ENCODE measurements around the gene SETBP1. TPM values are rescaled to one million over a fixed set of nuclear protein-coding genes. Genes with fewer than 3 reads are reported as not detected.
A peak's percentile ranks its signal among the peaks of the same experiment; 100 is the strongest.

Gene SETBP1
- total and polyA plus RNA-seq, 5 donors: 2.0 to 24.1 (median 16.4) TPM

DNA sequence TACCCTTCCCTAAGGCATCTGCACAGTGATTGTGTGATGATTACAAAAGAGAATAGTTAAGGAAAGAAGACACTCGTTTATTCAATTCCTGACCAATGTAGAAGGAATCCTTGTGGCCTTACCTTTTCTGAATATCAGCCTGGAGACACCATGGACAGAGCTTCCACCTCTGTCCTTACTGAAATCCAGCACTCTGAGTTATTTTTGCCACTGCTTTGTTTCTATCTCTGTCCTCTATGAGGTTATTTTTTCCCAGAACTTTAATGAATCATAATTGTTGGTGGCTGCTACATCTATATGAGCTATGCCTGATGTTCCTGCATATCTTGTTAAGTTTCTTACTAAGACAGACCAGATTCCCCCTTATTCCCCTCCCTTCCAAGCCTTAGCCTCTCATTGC, 275.1 kb downstream of the SETBP1 start:
- intact Hi-C loops (cut with DNase I): no loop called here
- ATAC-seq: no peak
- Histone ChIP-seq H3K4me3 (ENCODE audit: low read length) (no peak overlapping the region), H3K4me1 (ENCODE audit: control insufficient read depth, insufficient read depth, low read length) (peaks cover 2% of the 10 kb centered on the region), H3K27ac (ENCODE audit: low read length) (no peak overlapping the region), H3K9me3 (ENCODE audit: control insufficient read depth, low read length) (no peaks in the 10 kb centered on the region), H3K27me3 (ENCODE audit: control insufficient read depth, insufficient read depth) (no peaks in the 10 kb centered on the region)
- DNase-seq: no peak
- 49% methylated on average over 1 of the region's 1 CpG for WGBS

DNA sequence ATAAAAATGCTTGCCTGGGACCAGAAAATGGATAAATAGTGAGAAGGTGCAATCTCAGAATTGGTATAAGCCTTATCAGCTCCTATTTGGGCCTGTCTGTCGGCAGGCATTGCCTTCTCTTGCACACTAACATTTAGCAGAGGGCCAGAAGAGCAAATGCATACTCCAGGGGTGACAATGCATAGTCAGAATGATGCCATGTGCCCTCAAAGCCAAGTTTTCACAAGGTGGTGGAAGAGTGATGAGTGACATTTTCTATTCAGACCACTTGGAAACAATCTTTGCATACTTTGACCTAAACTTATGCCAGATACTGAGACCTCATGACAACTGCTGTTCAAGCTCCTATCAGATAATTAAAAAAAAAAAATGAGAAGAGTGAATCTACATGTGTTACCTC, 276.3 kb downstream of the SETBP1 start:
- H3K4me1 ChIP-seq (ENCODE audit: control insufficient read depth, insufficient read depth, low read length): peaks cover 2% of the 10 kb centered on the region
- H3K4me3 ChIP-seq (ENCODE audit: low read length): no peak overlapping the region
- ATAC-seq: peak; percentile 55 to 70
- intact Hi-C loops (cut with DNase I): no loop called here
- no peak overlapping the region for H3K27ac ChIP-seq (ENCODE audit: low read length)
- DNase-seq: no peak
- no peaks in the 10 kb centered on the region for H3K27me3 ChIP-seq (ENCODE audit: control insufficient read depth, insufficient read depth)
- H3K9me3 ChIP-seq (ENCODE audit: control insufficient read depth, low read length): no peaks in the 10 kb centered on the region
- WGBS: 57% methylated on average over 1 of the region's 1 CpG

DNA sequence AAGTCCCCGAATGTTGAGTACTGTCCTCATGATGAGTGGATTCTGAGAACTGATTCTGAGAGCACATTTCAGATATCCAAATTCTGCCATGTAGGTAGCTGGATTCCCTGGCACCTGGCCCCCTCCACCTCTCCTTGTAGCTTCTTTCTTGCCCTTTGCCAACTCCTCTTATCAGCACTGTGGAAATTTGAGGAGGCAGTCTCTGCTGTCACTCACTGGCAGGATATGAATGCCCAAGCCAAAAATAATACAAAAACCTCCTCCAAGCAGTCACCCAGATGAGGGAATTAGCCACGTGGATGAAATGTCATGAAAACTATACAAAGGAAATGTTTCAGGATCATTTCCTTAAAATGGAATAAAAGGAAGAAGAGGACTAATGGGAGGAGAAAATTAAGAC, 276.8 kb downstream of the SETBP1 start:
- Histone ChIP-seq H3K27ac (ENCODE audit: low read length) (no peak overlapping the region), H3K9me3 (ENCODE audit: control insufficient read depth, low read length) (no peaks in the 10 kb centered on the region), H3K4me3 (ENCODE audit: low read length) (no peak overlapping the region), H3K27me3 (ENCODE audit: control insufficient read depth, insufficient read depth) (no peaks in the 10 kb centered on the region), H3K4me1 (ENCODE audit: control insufficient read depth, insufficient read depth, low read length) (peaks cover 2% of the 10 kb centered on the region)
- DNase-seq: peak in 2 of 3 donors; percentile 48 to 49
- ATAC-seq: peak; percentile 73 to 82
- WGBS: 41% methylated on average over 2 of the region's 2 CpGs
- intact Hi-C loops (cut with DNase I): no loop called here

DNA sequence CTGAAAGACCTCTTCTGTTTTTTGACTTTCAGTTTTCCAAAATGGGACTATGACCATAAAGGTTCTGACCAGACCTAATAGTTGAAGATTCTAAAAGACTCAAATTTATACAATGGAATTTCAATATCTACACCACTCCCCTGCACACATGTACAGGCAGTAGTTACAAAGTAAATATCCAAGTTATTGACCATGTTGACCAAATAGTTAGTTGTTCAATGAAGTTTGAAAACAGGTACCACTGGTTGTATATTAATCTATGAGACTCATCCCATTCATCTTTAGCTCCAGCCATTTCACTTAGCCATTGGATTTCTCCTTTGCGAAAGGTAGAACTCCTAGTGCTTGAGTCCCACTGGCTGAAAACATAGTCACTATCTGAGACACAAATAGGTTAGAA, 277.4 kb downstream of the SETBP1 start:
- DNase-seq: no peak
- no peak for ATAC-seq
- Histone ChIP-seq H3K4me3 (ENCODE audit: low read length) (no peak overlapping the region), H3K27ac (ENCODE audit: low read length) (no peak overlapping the region), H3K9me3 (ENCODE audit: control insufficient read depth, low read length) (no peaks in the 10 kb centered on the region), H3K4me1 (ENCODE audit: control insufficient read depth, insufficient read depth, low read length) (peaks cover 2% of the 10 kb centered on the region), H3K27me3 (ENCODE audit: control insufficient read depth, insufficient read depth) (no peaks in the 10 kb centered on the region)
- WGBS: 99% methylated on average over 1 of the region's 1 CpG
- intact Hi-C loops (cut with DNase I): no loop called here

DNA sequence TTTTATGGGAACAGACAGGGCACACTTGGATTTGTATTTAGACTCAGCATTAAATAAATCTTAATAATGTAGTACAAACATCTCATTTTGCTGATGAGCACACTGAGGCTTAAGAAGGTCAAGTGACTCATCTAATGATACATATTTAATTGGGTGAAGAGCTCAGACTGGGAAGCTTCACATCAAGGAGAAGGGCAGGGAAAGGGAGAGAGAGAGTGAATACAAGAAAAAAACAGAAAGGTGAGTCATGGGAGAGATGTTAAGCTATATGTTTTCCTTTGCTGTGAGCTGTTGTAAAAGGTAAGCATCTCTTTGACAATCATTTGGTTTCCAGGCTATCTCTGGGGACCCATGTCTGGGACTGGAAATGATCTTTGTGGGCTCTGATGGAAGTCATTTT, 277.8 kb downstream of the SETBP1 start:
- H3K27me3 ChIP-seq (ENCODE audit: control insufficient read depth, insufficient read depth): no peaks in the 10 kb centered on the region

DNA sequence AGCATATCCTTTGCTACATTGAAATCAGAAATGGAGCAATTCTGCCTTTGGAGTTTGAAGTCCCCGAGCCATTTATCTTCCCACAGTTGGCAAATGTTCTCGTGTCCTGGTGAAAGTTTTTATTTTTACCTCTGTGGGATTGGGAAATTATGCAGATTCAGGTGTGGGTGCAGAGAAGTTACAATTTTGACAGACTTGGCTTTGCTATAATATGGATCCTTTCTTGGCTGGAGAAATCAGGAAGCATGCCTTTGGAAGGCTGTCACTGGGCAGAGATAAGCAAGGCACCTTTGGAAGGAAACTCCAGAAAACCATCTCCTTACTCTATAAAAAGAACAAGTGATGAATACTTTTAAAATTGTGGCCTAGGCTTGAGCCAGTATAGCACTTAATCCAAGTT, 278.3 kb downstream of the SETBP1 start:
- no peak overlapping the region for H3K27ac ChIP-seq (ENCODE audit: low read length)
- no peaks in the 10 kb centered on the region for H3K27me3 ChIP-seq (ENCODE audit: control insufficient read depth, insufficient read depth)
- no peaks in the 10 kb centered on the region for H3K9me3 ChIP-seq (ENCODE audit: control insufficient read depth, low read length)
- peaks cover 2% of the 10 kb centered on the region for H3K4me1 ChIP-seq (ENCODE audit: control insufficient read depth, insufficient read depth, low read length)
- no peak overlapping the region for H3K4me3 ChIP-seq (ENCODE audit: low read length)
- DNase-seq: no peak
- intact Hi-C loops (cut with DNase I): no loop called here
- ATAC-seq: no peak
- WGBS: 30% methylated on average over 2 of the region's 2 CpGs

More for the DNA sequence above, 277.8 kb downstream of the SETBP1 start:
- ATAC-seq: no peak
- peaks cover 2% of the 10 kb centered on the region for H3K4me1 ChIP-seq (ENCODE audit: control insufficient read depth, insufficient read depth, low read length)
- DNase-seq: no peak
- H3K27ac ChIP-seq (ENCODE audit: low read length): no peak overlapping the region
- H3K4me3 ChIP-seq (ENCODE audit: low read length): no peak overlapping the region
- no peaks in the 10 kb centered on the region for H3K9me3 ChIP-seq (ENCODE audit: control insufficient read depth, low read length)
- intact Hi-C loops (cut with DNase I): no loop called here

DNA sequence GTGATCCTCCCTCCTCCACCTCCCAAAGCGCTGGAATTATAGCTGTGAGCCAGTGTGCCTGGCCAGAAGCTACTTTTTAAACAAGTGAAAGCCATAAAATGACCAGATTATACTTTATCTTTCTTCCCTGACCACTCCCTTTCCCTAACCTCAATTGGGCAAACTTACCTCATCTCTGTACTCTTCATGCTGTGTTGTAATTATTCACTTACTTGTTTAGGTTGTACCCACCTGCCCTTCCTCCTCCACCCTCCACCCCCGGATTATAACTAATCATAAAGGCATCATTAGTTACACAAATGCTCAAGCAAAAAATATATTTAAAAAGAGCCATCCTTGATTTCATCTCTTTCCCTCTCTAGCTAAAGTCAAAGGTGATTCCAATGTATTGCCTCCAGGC, 279.9 kb downstream of the SETBP1 start:
- peaks cover 2% of the 10 kb centered on the region for H3K4me1 ChIP-seq (ENCODE audit: control insufficient read depth, insufficient read depth, low read length)
- DNase-seq: no peak
- H3K27ac ChIP-seq (ENCODE audit: low read length): no peak overlapping the region
- ATAC-seq: no peak
- H3K4me3 ChIP-seq (ENCODE audit: low read length): no peak overlapping the region
- intact Hi-C loops (cut with DNase I): no loop called here
- WGBS: 94% methylated on average over 2 of the region's 2 CpGs
- no peaks in the 10 kb centered on the region for H3K9me3 ChIP-seq (ENCODE audit: control insufficient read depth, low read length)
- H3K27me3 ChIP-seq (ENCODE audit: control insufficient read depth, insufficient read depth): no peaks in the 10 kb centered on the region

DNA sequence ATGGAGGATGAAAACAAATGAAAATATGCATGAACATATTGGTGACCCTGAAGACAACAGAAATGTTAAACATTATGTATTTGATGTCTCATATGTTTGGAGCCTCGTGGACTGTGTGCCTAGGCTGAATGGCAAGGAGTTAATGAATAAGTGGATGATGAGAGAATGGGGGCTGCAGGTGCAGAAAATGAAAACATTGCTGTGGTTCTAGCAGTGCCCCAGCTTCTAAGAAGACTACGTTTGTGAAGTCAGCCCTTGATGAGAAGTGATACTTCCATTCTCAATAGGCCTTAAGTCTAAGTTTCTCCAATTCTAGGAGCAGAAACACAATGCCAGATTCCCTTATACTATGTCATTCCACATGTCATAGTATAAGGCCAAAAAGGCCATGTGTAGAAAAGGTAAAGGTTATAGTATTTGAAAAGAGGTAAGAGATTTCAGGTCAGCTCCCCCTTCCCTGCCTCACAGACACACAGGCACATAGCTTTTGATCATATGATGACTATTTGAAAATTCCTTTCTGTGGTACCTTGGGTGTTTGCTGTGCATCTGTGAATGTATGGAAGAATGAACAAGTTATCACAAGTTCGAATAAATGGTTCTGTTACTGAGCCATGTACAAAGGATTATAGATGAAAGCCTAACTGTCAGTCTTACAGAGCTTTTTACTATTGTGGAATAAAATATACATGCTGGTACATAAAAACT, 280.8 kb downstream of the SETBP1 start:
- DNase-seq: no peak
- no peak overlapping the region for H3K27ac ChIP-seq (ENCODE audit: low read length)
- H3K27me3 ChIP-seq (ENCODE audit: control insufficient read depth, insufficient read depth): no peaks in the 10 kb centered on the region
- intact Hi-C loops (cut with DNase I): no loop called here
- H3K4me3 ChIP-seq (ENCODE audit: low read length): no peak overlapping the region
- peaks cover 2% of the 10 kb centered on the region for H3K4me1 ChIP-seq (ENCODE audit: control insufficient read depth, insufficient read depth, low read length)
- no peaks in the 10 kb centered on the region for H3K9me3 ChIP-seq (ENCODE audit: control insufficient read depth, low read length)
- ATAC-seq: no peak
- WGBS: 97% methylated on average over 3 of the region's 3 CpGs

DNA sequence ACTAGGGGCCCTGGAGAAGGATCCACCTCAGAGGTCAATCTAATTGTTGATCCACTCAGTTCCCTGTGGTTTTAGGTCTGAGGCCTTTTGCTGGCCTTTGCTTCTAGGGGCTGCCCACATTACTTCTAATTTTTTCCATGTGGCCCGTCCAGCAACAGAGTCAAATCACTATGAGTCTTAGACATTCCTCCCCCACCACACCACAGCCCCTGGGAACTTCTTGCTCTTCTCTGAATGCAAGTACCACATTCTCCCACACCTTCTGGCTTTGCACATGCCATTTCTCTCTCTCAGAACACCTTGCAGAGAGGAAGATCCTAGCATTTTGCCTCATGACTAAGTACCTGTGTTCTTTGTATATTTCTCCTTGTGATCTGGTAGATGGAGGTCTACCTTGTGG, 286.9 kb downstream of the SETBP1 start:
- no peak overlapping the region for H3K4me3 ChIP-seq (ENCODE audit: low read length)
- no peaks in the 10 kb centered on the region for H3K9me3 ChIP-seq (ENCODE audit: control insufficient read depth, low read length)
- H3K27me3 ChIP-seq (ENCODE audit: control insufficient read depth, insufficient read depth): no peaks in the 10 kb centered on the region
- no peak for ATAC-seq
- intact Hi-C loops (cut with DNase I): no loop called here
- no peak overlapping the region for H3K27ac ChIP-seq (ENCODE audit: low read length)
- no peak for DNase-seq
- 98% methylated on average over 1 of the region's 1 CpG for WGBS
- peaks cover 2% of the 10 kb centered on the region for H3K4me1 ChIP-seq (ENCODE audit: control insufficient read depth, insufficient read depth, low read length)

DNA sequence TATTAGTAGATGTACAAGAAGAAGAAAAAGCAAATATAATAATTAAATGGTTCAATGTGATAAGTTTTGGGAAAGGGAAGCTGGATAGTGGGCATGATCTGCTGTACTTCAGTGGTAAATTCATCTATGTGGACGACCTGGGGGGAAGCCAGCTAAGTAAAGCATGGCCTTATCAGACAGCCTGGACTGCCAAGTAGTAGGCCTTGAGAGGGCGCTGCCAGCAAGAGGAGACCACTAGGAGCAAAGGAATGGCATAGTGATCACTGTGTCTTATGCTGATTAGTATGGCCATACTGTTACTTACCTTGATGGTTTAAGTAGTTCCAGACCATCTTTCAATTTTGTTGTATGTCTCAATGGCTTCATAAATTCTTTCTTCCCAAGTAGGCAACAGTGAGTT, 287.6 kb downstream of the SETBP1 start:
- Histone ChIP-seq H3K27ac (ENCODE audit: low read length) (no peak overlapping the region), H3K4me3 (ENCODE audit: low read length) (no peak overlapping the region), H3K27me3 (ENCODE audit: control insufficient read depth, insufficient read depth) (no peaks in the 10 kb centered on the region), H3K9me3 (ENCODE audit: control insufficient read depth, low read length) (no peaks in the 10 kb centered on the region), H3K4me1 (ENCODE audit: control insufficient read depth, insufficient read depth, low read length) (peaks cover 2% of the 10 kb centered on the region)
- intact Hi-C loops (cut with DNase I): no loop called here
- no peak for ATAC-seq
- 82% methylated on average over 2 of the region's 2 CpGs for WGBS
- no peak for DNase-seq

DNA sequence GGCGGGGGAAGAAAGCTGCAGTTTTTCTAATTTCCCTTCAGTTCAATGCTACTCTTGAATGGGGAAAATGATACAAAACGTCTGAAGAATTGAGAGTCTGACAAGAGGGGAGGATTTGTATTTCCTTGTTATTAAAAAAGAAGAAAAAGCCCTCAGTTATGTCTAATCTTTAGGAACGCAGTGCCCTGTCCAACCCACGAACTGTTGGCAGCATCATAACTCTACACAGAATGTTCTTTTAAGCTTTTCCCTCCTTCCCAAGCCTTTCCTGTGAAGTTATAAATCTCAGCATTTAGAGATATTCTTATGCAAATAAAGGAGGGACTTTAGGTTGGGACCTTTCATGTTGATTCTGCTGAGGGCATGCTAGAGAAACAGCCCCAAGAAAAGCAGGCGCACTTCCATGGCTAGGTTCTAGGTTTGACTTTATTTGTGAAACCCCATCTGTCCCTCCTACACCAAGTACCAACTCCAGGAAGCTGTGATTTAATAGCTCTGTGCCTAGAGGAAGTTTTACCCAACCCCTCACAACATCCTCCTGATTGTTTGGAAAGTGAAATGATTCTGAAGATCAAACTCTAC, 288.6 kb downstream of the SETBP1 start:
- 58% methylated on average over 5 of the region's 5 CpGs for WGBS
- ATAC-seq (no peak), DNase-seq (no peak)
- Histone ChIP-seq H3K4me3 (ENCODE audit: low read length) (no peak overlapping the region), H3K27ac (ENCODE audit: low read length) (no peak overlapping the region), H3K27me3 (ENCODE audit: control insufficient read depth, insufficient read depth) (no peaks in the 10 kb centered on the region), H3K9me3 (ENCODE audit: control insufficient read depth, low read length) (no peaks in the 10 kb centered on the region), H3K4me1 (ENCODE audit: control insufficient read depth, insufficient read depth, low read length) (peaks cover 2% of the 10 kb centered on the region)
- intact Hi-C loops (cut with DNase I): no loop called here

DNA sequence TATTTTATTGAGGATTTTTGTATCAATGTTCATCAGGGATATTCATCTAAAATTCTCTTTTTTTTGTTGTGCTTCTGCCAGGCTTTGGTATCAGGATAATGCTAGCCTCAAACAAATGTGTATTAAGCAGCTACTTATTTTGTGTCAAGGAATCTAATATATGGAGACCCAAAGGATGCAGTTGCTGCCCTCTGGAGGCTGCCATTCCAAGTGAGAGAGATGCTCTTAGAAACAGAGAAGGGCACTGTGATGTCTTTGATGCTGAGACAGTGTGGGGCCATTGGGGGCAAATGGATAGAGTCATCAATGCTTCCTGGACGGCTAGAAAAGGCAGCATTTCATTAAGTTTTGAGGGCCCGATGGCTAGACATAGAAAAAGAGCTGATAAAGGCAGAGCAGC, 292.6 kb downstream of the SETBP1 start:
- Histone ChIP-seq H3K4me1 (ENCODE audit: control insufficient read depth, insufficient read depth, low read length) (peaks cover 2% of the 10 kb centered on the region), H3K9me3 (ENCODE audit: control insufficient read depth, low read length) (no peaks in the 10 kb centered on the region), H3K4me3 (ENCODE audit: low read length) (no peak overlapping the region), H3K27ac (ENCODE audit: low read length) (no peak overlapping the region), H3K27me3 (ENCODE audit: control insufficient read depth, insufficient read depth) (no peaks in the 10 kb centered on the region)
- 80% methylated on average over 2 of the region's 2 CpGs for WGBS
- no peak for ATAC-seq
- DNase-seq: peak in 1 of 3 donors; percentile 52
- intact Hi-C loops (cut with DNase I): no loop called here

All from right cardiac atrium (tissue), 5 donors.